Mucosa of descending colon (tissue), 3 donors: ENCODE results near the gene VKORC1. TPM values are rescaled to one million over a fixed set of nuclear protein-coding genes. Genes with fewer than 3 reads are reported as not detected.
"Not testable (repeated sequence)": the region's sequence is repeated elsewhere in the genome, so short reads cannot be mapped to it uniquely, and the experiment has no call there.

ENCODE experiments used
- ATAC-seq: fragments of 200-7000 bp; cut with Tn5 transposase; one replicate; pipeline ENCODE4 v1.9.1; 2020; ENCODE audit warnings: mild to moderate bottlenecking, moderate library complexity
- DNase-seq, 3 donors: peaks; one replicate each; pipeline ENCODE4 v3.0.0-alpha.2; 2020
- H3K36me3 ChIP-seq: fragments of 200-600 bp; one replicate; pipeline ENCODE4 v1.8.0; 2021; ENCODE audit warnings: low read depth, mild to moderate bottlenecking
- H3K4me1 ChIP-seq: fragments of 200-600 bp; one replicate; pipeline ENCODE4 v1.8.0; 2021; ENCODE audit warnings: low read depth, mild to moderate bottlenecking
- H3K4me3 ChIP-seq: fragments of 200-600 bp; one replicate; pipeline ENCODE4 v1.8.0; 2021; ENCODE audit warnings: mild to moderate bottlenecking
- H3K9me3 ChIP-seq: fragments of 200-600 bp; one replicate; pipeline ENCODE4 v1.8.0; 2021; ENCODE audit warnings: mild to moderate bottlenecking
- intact Hi-C, 2 donors: fragments of 100-400 bp; cut with DNase I in 1 of 2; cut with micrococcal nuclease in 1 of 2; formaldehyde crosslinking; loops; one replicate each; pipeline versions ENCODE4 v1.11.0 to v1.11.1; 2022; cut with DNase I, micrococcal nuclease
- total RNA-seq, 3 donors: library from RNA; stranded (reverse); fragmentation: NEBNext Ultra II Directional in 2 of 3; extraction: Animal tissue kit (Norgen Biotek cat#: 25700) in 2 of 3; gene quantifications; one replicate each; pipeline versions ENCODE4 v1.2.1 to v1.2.4, GENCODE V29; 2021 to 2023
- TF ChIP-seq, protein P1 (sequence below): fragments of 200-600 bp; IDR thresholded peaks from one replicate; pipeline ENCODE4 v1.8.0; 2022; ENCODE audit warnings: antibody characterized with exemption, mild to moderate bottlenecking
- donor health status: DM: no; HTN: no; CAD: no; lungs with moderate emphysema.
- donor health status: DM: no; HTN: no; CAD: no.
- donor health status: DM: no; HTN: yes; CAD: no.

Gene VKORC1
- total RNA-seq, 3 donors from 2014 or later, result 31.9 to 67.9 (median 41.3) TPM

DNA sequence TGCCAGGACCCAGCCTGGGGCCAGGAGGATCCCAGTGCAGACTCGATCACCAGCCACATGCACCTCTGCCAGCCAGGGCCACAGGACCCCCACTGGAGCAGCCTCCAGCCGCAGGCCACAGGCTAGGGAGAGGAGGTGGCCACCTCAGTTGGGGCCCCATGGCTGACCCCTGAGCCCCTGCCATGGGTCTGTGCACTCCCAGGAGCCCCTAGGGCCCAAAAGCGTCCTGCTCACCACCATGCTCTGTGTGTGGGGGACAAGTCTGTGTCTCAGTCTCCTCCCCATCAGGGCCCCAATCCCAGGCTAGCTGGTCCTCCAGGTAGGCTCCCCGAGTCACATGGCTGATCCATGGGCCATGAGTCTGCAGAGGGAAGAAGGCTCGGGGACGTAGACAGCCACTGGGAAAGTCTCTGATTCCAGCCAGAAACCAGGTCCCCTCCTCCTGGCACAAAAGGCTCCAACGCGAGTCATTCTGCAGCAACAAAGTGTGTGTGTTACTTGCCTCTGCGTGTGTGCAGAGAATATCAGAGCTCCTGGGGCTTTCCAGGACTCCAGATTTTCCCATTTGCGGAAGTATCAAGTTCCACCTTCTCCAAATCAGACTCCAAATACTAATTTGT lies 47.0 kb upstream of the VKORC1 start:
- TF ChIP-seq, protein P1, sequence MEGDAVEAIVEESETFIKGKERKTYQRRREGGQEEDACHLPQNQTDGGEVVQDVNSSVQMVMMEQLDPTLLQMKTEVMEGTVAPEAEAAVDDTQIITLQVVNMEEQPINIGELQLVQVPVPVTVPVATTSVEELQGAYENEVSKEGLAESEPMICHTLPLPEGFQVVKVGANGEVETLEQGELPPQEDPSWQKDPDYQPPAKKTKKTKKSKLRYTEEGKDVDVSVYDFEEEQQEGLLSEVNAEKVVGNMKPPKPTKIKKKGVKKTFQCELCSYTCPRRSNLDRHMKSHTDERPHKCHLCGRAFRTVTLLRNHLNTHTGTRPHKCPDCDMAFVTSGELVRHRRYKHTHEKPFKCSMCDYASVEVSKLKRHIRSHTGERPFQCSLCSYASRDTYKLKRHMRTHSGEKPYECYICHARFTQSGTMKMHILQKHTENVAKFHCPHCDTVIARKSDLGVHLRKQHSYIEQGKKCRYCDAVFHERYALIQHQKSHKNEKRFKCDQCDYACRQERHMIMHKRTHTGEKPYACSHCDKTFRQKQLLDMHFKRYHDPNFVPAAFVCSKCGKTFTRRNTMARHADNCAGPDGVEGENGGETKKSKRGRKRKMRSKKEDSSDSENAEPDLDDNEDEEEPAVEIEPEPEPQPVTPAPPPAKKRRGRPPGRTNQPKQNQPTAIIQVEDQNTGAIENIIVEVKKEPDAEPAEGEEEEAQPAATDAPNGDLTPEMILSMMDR, result no peak
- ATAC-seq, result peak; percentile 3
- H3K4me1 ChIP-seq, result peaks cover 32% of the 10 kb centered on the region
- no peak overlapping the region for H3K4me3 ChIP-seq
- intact Hi-C loops, result loop anchor here in 1 of 2 donors (10.0 kb wide), 1 partner anchor 157 kb away; the partner anchor contains the start of gene HSD3B7
- H3K9me3 ChIP-seq, result no peaks in the 10 kb centered on the region
- peak; percentile 35 to 71 (median 69) for DNase-seq
- peaks cover 3% of the 10 kb centered on the region for H3K36me3 ChIP-seq

DNA sequence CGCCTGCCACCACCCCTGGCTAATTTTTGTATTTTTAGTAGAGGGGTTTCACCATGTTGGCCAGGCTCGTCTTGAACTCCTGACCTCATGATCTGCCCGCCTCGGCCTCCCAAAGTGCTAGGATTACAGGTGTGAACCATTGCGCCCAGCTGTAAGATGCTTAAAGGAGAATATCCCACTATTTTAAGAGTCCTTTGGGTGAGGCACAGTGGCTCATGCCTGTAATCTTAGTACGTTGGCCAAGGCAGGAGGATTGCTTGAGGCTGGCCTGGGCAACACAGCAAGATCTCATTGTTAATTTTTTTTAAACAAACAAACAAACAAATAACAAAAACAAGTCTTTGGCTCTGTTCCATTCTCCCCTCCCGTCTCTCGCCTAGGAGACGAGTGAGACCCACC lies 46.5 kb upstream of the VKORC1 start:
- intact Hi-C loops, result loop anchor here in 1 of 2 donors (10.0 kb wide), 1 partner anchor 156 kb away; the partner anchor contains the start of gene HSD3B7
- not testable (repeated sequence) for DNase-seq, ATAC-seq, H3K9me3 ChIP-seq, H3K4me3 ChIP-seq, H3K36me3 ChIP-seq
- H3K4me1 ChIP-seq, result peaks cover 34% of the 10 kb centered on the region

DNA sequence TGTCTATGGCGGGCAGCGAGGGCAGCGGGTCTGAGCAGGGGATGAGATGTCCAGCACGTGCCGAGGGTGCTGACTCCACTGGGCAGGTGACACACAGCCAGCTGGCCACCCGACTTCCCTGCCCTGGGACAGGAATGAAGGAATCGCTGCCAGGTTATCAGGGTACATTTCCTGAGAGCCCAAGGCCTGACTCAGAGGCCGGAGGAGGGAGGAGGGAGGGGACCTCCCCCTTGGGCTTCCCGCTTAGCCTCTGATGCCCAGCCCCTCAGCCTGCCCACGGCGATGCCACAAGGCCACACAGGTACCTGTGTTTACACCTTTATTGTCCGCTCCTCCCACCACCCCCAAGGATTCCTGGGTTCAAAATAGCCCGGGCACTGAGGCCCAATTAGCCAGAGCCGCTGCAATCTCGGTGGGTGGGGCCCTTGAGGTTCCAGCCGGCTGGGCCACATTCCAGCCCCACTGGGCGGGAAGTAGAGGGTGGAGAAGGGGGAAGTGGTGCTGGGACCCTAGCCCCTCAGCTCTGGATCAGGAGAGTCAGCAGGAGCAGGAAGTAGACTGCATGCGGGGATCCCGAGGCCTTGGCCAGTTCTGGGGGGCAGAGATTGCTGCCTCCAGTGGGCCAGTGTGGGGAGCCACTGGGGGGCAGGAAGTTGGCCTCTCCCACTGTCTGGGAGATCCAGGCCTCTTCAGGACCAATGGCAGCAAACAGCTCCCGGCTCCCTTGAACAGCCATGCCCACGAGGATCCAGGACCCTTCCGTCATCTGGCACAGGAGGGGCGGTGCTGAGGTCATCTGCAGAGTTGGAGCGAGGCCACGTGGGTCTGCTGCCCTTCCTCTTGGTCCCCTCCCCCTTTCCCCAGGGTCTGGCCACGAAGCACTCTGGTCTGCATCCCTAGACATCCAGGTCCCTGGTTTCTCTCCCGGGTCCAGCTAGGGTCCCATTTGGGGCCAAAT lies 44.3 kb upstream of the VKORC1 start:
- no peak overlapping the region for H3K4me3 ChIP-seq
- H3K4me1 ChIP-seq, result peaks cover 36% of the 10 kb centered on the region
- intact Hi-C loops, result no loop called here
- ATAC-seq, result peak; percentile 49
- peak; percentile 91 to 93 (median 91) for DNase-seq
- H3K36me3 ChIP-seq, result peaks cover 3% of the 10 kb centered on the region
- TF ChIP-seq, protein P1, result no peak
- H3K9me3 ChIP-seq, result no peaks in the 10 kb centered on the region

DNA sequence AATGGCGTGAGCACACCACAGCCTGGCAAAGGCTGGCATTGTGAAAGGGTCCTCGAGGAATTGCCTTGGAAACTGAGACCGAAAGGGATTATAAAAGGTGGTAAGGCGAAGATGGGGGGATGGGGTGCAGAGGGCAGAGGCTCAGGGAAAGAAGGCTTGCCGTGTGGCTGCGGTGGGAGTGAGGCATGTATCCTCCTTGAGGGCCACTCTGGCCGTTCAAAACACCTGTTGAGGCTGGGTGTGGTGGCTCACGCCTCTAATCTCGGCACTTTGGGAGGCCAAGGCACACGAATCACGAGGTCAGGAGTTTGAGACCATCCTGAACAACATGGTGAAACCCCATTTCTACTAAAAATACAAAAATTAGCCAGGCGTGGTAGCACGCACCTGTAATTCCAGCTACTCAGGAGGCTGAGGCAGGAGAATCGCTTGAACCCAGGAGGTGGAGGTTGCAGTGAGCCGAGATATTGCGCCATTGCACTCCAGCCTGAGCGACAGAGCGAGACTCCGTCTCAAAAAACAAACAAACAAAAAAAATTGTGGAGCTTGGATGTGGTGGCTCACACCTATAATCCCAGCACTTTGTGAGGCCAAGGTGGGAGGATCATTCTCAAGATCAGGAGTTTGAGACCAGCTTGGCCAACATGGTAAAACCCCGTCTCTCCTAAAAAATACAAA lies 42.4 kb upstream of the VKORC1 start:
- intact Hi-C loops, H3K36me3 ChIP-seq, ATAC-seq, H3K9me3 ChIP-seq, H3K4me3 ChIP-seq, DNase-seq: not testable (repeated sequence)
- H3K4me1 ChIP-seq, result peaks cover 55% of the 10 kb centered on the region

DNA sequence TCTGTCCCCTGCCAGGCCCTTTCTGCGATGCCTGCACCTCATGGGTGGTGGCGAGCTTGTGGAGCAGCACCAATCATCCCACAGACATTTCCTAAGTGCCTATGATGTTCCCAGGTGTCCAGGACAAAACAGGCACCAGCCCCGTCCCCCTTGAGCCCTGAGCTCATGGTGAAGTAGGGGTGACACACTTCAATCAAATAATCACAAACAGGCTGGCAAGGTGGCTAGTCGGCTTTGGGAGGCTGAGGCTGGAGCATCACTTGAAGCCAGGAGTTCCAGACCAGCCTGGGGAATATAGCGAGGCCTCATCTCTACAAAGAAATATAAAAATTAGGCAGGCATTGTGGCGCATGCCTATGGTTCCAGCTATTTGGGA lies 41.7 kb upstream of the VKORC1 start:
- H3K9me3 ChIP-seq, result no peaks in the 10 kb centered on the region
- peaks cover 55% of the 10 kb centered on the region for H3K4me1 ChIP-seq
- ATAC-seq (no peak), DNase-seq (no peak)
- no peaks in the 10 kb centered on the region for H3K36me3 ChIP-seq
- H3K4me3 ChIP-seq, result no peak overlapping the region
- TF ChIP-seq, protein P1, result no peak
- intact Hi-C loops, result no loop called here

DNA sequence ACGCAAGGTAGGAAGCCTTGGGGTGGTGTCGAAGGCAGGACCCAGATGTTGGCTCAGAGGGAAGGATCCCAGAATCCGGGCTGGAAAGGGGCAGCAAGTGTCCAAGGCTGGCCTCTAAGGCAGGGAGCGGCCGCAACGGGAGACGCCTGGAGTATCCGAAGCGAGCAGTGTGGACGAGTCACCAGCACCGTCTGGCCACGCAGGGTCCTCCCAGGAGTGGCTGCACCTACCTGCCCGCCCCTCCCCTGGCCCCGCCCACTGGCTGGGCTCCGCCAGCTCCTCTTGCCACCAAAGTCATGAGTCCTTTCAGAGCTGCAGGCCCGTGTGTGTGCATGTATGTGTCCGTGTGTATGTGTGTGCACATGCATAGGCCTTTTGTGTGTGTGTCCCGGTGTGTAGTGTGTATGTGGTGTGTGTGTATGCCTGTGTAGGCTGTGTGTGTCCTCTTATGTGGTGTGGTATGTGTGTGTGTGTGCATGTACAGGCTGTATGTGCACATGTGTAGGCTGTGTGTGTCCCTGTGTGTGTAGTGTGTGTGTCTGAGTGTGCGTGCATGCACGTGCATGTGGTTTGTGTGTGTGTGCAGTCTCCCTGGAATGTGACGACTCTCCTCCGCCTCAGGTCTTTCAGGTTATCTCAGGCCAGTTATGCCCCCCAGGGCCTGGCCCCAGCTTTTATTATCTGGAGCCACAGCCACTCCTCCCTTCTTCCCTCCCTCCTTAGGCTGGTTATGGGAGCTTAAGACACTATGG lies 41.1 kb upstream of the VKORC1 start, which contains the start of gene PRSS8:
PRSS8 (minus strand) TSS at position 193 of the 752 bp plus-strand sequence. CDS start 229 bp downstream, outside the sequence.
- no peaks in the 10 kb centered on the region for H3K36me3 ChIP-seq
- peak; percentile 63 for ATAC-seq
- H3K4me3 ChIP-seq, result peak within 1 kb of the TSS; percentile 46
- intact Hi-C loops, result no loop called here
- H3K9me3 ChIP-seq, result no peaks in the 10 kb centered on the region
- DNase-seq, result peak; percentile 94 to 95 (median 95)
- H3K4me1 ChIP-seq, result peaks cover 54% of the 10 kb centered on the region
- TF ChIP-seq, protein P1, result no peak
